Psoas muscle (tissue), 8 donors: ENCODE measurements around the gene SELENOO. TPM values are rescaled to one million over a fixed set of nuclear protein-coding genes. Genes with fewer than 3 reads are reported as not detected.

Source experiments
- ATAC-seq, 4 donors: fragments of 200-7000 bp; cut with Tn5 transposase; one replicate each; pipeline ENCODE4 v1.9.1; 2020; ENCODE audit warnings: moderate library complexity in 3 of 4, mild to moderate bottlenecking in 2 of 4
- DNase-seq, 2 donors: peaks; one replicate each; pipeline ENCODE4 v3.0.0-alpha.2; 2020
- H3K27ac ChIP-seq: fragments of 200-600 bp; one replicate; pipeline ENCODE4 v1.8.0; 2022
- H3K27me3 ChIP-seq, 3 donors: fragments of 200-600 bp in 1 of 3; one replicate each; pipeline versions ENCODE4 v1.6.1 to v1.8.0; 2013 to 2022; ENCODE audit warnings: low read length in 2 of 3, mild to moderate bottlenecking in 2 of 3, moderate library complexity in 1 of 3; ENCODE audit not compliant: insufficient read depth in 3 of 3
- H3K36me3 ChIP-seq, 2 donors: fragments of 200-600 bp in 1 of 2; one replicate each; pipeline versions ENCODE4 v1.6.1 to v1.8.0; 2013 to 2022; ENCODE audit warnings: low read depth in 1 of 2, mild to moderate bottlenecking in 1 of 2, moderate library complexity in 1 of 2; ENCODE audit not compliant: insufficient read depth in 1 of 2
- H3K4me1 ChIP-seq: fragments of 200-600 bp; one replicate; pipeline ENCODE4 v1.8.0; 2022
- H3K4me3 ChIP-seq: fragments of 200-600 bp; one replicate; pipeline ENCODE4 v1.8.0; 2022; ENCODE audit warnings: mild to moderate bottlenecking
- H3K9me3 ChIP-seq: fragments of 200-600 bp; one replicate; pipeline ENCODE4 v1.8.0; 2022
- CTCF ChIP-seq: fragments of 200-600 bp; IDR thresholded peaks from one replicate; pipeline ENCODE4 v1.8.0; 2022; ENCODE audit warnings: antibody characterized with exemption
- WGBS, 3 donors: extraction: QIAGEN DNeasy Blood & Tissue Kit; methylation state at CpG; one replicate each; pipeline versions ENCODE4 v1.1.6 to v1.1.7; 2013; 5-methylcytosine and 5-hydroxymethylcytosine counted together
- intact Hi-C, 2 donors: fragments of 100-400 bp; cut with DNase I; formaldehyde crosslinking; loops; one replicate each; pipeline versions ENCODE4 v1.11.0 to v1.14.2; 2022
- long read RNA-seq, 2 donors: library from polyadenylated mRNA; unstranded; transcript quantifications; one replicate each; pipeline ENCODE4 v2.0.0, GENCODE V29; 2021
- polyA plus RNA-seq, 3 donors: library from polyadenylated mRNA; stranded (reverse); fragments of 200-250 nt; gene quantifications; one replicate each; pipeline ENCODE4 v1.2.3, GENCODE V29; 2013
- total RNA-seq, 4 donors: library from RNA; stranded (reverse); fragmentation: NEBNext Ultra II Directional in 2 of 4; extraction: Animal tissue kit (Norgen Biotek cat#: 25700) in 2 of 4; gene quantifications; one replicate each; pipeline versions ENCODE4 v1.2.1 to v1.2.4, GENCODE V29; 2021 to 2023
- donor health status: healthy with polysubstance abuse.
- donor health status: DM: no; HTN: no; CAD: no; lungs with moderate emphysema.
- donor health status: Bipolar disorder and iron deficiency.
- donor health status: healthy.
- donor health status: DM: yes; HTN: yes; CAD: no.
- donor health status: DM: no; HTN: no; CAD: no.
- donor health status: DM: no; HTN: no; CAD: no.
- donor health status: DM: yes; HTN: yes; CAD: no.

Gene SELENOO
- 10 to 100 TPM in 3 of 4 donors, 1 to 10 TPM in 1; 10.0 to 26.6 (median 15.9) TPM for total RNA-seq
- polyA plus RNA-seq: 10 to 100 TPM; 18.0 to 22.3 (median 20.6) TPM
- long read RNA-seq, donor 1, transcript SELENOO-201 (9 exons, 2,315 nt): major isoform, 50 of 68 reads
- long read RNA-seq, donor 1, partial matches to known transcripts: 4 of 68 reads
- long read RNA-seq, donor 1, other reads (novel, unspliced or antisense): 14 of 68 reads
- long read RNA-seq, donor 2, transcript SELENOO-201 (9 exons, 2,315 nt): major isoform, 115 of 176 reads
- long read RNA-seq, donor 2, partial matches to known transcripts: 19 of 176 reads
- long read RNA-seq, donor 2, other reads (novel, unspliced or antisense): 42 of 176 reads

GRCh38 chr22:50200461-50201190, at the start of gene SELENOO:
Gene SELENOO, plus strand, starts transcription at chr22:50201011. Its CDS starts 26 bp downstream, at chr22:50201037.
- Histone ChIP-seq H3K9me3 (no peaks in the 10 kb centered on the region), H3K36me3 (peaks cover 0 to 62% of the 10 kb centered on the region in 2 donors), H3K27ac (peak within 1 kb of the TSS; percentile 75), H3K4me3 (peak within 1 kb of the TSS; percentile 91), H3K27me3 (no peaks in the 10 kb centered on the region), H3K4me1 (peaks cover 21% of the 10 kb centered on the region)
- 0 to 1% (median 0%) methylated on average over 28 to 105 of the region's 105 CpGs for WGBS, 3 donors
- DNase-seq (peak; percentile 96), ATAC-seq (peak; percentile 87 to 90 (median 88))
- intact Hi-C loops: loop anchor here in 1 of 2 donors (10.0 kb wide), 1 partner anchor 266 kb away; no protein-coding TSS in a partner anchor
- no peak for TF ChIP-seq CTCF

- H3K9me3 ChIP-seq: no peaks in the 10 kb centered on the region
- H3K27me3 ChIP-seq: no peaks in the 10 kb centered on the region
- 67 to 78% (median 71%) methylated on average over 33 of the region's 33 CpGs for WGBS, 3 donors
- TF ChIP-seq CTCF: no peak
- DNase-seq (no peak), ATAC-seq (no peak)
- no peaks in the 10 kb centered on the region for H3K36me3 ChIP-seq
- H3K4me1 ChIP-seq: no peaks in the 10 kb centered on the region
- H3K27ac ChIP-seq: no peak overlapping the region
- H3K4me3 ChIP-seq: no peak overlapping the region
- intact Hi-C loops: no loop called here
Observed at GRCh38 chr22:50151571-50152537, 49.0 kb upstream of the SELENOO start.

- ATAC-seq (no peak), DNase-seq (no peak)
- no peak overlapping the region for H3K27ac ChIP-seq
- WGBS, 3 donors: 68 to 77% (median 70%) methylated on average over 24 to 25 of the region's 25 CpGs
- no peaks in the 10 kb centered on the region for H3K9me3 ChIP-seq
- H3K4me3 ChIP-seq: no peak overlapping the region
- no peak for TF ChIP-seq CTCF
- intact Hi-C loops: no loop called here
- peaks cover 0 to 8% (median 0%) of the 10 kb centered on the region in 3 donors for H3K27me3 ChIP-seq
- no peaks in the 10 kb centered on the region for H3K36me3 ChIP-seq
- no peaks in the 10 kb centered on the region for H3K4me1 ChIP-seq
Observed at GRCh38 chr22:50153056-50153755, 47.6 kb upstream of the SELENOO start.

GRCh38 chr22:50153756-50154140, 47.1 kb upstream of the SELENOO start:
- Histone ChIP-seq H3K9me3 (no peaks in the 10 kb centered on the region), H3K36me3 (no peaks in the 10 kb centered on the region), H3K27ac (no peak overlapping the region), H3K4me3 (no peak overlapping the region), H3K27me3 (peaks cover 0 to 14% (median 0%) of the 10 kb centered on the region in 3 donors), H3K4me1 (no peaks in the 10 kb centered on the region)
- WGBS, 3 donors: 80 to 87% (median 82%) methylated on average over 7 of the region's 7 CpGs
- DNase-seq (no peak), ATAC-seq (no peak)
- intact Hi-C loops: no loop called here
- no peak for TF ChIP-seq CTCF
